Adrenal gland (tissue), 5 donors: ENCODE results near the gene TKT.

ENCODE experiments used
- CTCF ChIP-seq, 6 experiments: fragments of 450-650 bp in 4 of 6; fragments of 200-600 bp in 2 of 6; sonication (generic) in 1 of 6; IDR thresholded peaks; 1 replicate in 5 of 6; 2 replicates in 1 of 6; pipeline versions ENCODE4 v1.5.1 to v1.8.0; 2016 to 2021; ENCODE audit warnings: antibody characterized with exemption in 6 of 6, mild to moderate bottlenecking in 2 of 6, moderate library complexity in 1 of 6
- POLR2A ChIP-seq, 2 donors: fragments of 450-650 bp; IDR thresholded peaks; one replicate each; pipeline ENCODE4 v1.6.1; 2017; ENCODE audit warnings: antibody characterized with exemption in 2 of 2, mild to moderate bottlenecking in 2 of 2, moderate library complexity in 1 of 2
- donor health status: DM: no; HTN: no; CAD: no.

GRCh38 chr3:53247619-53248018, 8.2 kb downstream of the TKT start:
- TF ChIP-seq POLR2A (IDR thresholded peaks at IDR 0.05), result no peak
- no peak for TF ChIP-seq CTCF (IDR thresholded peaks at IDR 0.05)
